ENCODE measurements around the gene SPINT2. TPM values are rescaled to one million over a fixed set of nuclear protein-coding genes. Genes with fewer than 3 reads are reported as not detected.
A peak's percentile ranks its signal among the peaks of the same experiment; 100 is the strongest.

The SPINT2 gene
- total RNA-seq, 1 donor from 2014 or later = 202 TPM

- Histone ChIP-seq H3K36me3 (peaks cover 40% of the 10 kb centered on the region), H3K4me3 (no peak overlapping the region), H3K9me3 (no peaks in the 10 kb centered on the region), H3K27ac (no peak overlapping the region), H3K27me3 (ENCODE audit: low read depth) (no peaks in the 10 kb centered on the region), H3K4me1 (no peaks in the 10 kb centered on the region)
- no peak for DNase-seq
- TF ChIP-seq, protein P1, sequence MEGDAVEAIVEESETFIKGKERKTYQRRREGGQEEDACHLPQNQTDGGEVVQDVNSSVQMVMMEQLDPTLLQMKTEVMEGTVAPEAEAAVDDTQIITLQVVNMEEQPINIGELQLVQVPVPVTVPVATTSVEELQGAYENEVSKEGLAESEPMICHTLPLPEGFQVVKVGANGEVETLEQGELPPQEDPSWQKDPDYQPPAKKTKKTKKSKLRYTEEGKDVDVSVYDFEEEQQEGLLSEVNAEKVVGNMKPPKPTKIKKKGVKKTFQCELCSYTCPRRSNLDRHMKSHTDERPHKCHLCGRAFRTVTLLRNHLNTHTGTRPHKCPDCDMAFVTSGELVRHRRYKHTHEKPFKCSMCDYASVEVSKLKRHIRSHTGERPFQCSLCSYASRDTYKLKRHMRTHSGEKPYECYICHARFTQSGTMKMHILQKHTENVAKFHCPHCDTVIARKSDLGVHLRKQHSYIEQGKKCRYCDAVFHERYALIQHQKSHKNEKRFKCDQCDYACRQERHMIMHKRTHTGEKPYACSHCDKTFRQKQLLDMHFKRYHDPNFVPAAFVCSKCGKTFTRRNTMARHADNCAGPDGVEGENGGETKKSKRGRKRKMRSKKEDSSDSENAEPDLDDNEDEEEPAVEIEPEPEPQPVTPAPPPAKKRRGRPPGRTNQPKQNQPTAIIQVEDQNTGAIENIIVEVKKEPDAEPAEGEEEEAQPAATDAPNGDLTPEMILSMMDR (IDR thresholded peaks at IDR 0.05) = no peak
- no peak for ATAC-seq
- intact Hi-C loops (cut with DNase I) = no loop called here
Measured at GRCh38 chr19:38329651-38330050, 65.3 kb downstream of the SPINT2 start.

DNA sequence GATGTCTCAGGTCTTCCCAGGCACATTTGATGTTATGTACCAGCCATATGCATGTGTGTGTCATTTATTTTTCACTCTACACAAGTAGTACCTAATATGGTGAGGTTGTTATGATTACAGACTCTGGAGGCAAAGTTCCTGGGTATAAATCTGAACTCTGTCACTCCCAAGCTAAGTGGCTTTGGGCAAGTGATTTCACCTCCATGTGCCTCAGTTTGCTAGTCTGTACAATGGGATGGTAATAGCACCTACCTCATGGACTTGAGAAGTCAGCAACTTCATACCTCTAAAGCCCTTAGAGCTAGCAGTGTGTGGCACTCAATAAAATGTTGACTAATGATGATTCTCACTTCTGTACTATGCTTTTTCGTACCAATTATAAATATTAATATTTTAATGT is 67.4 kb downstream of the SPINT2 start:
- ATAC-seq = no peak
- H3K4me3 ChIP-seq = no peak overlapping the region
- TF ChIP-seq, protein P1 (IDR thresholded peaks at IDR 0.05) = no peak
- H3K4me1 ChIP-seq = peaks cover 5% of the 10 kb centered on the region
- intact Hi-C loops (cut with DNase I) = no loop called here
- peaks cover 20% of the 10 kb centered on the region for H3K36me3 ChIP-seq
- no peaks in the 10 kb centered on the region for H3K9me3 ChIP-seq
- DNase-seq = no peak
- no peaks in the 10 kb centered on the region for H3K27me3 ChIP-seq (ENCODE audit: low read depth)
- H3K27ac ChIP-seq = no peak overlapping the region

GRCh38 chr19:38333245-38333644 is 68.9 kb downstream of the SPINT2 start:
- Histone ChIP-seq H3K27ac (no peak overlapping the region), H3K36me3 (peaks cover 5% of the 10 kb centered on the region), H3K4me3 (no peak overlapping the region), H3K9me3 (no peaks in the 10 kb centered on the region), H3K4me1 (peaks cover 14% of the 10 kb centered on the region), H3K27me3 (ENCODE audit: low read depth) (no peaks in the 10 kb centered on the region)
- intact Hi-C loops (cut with DNase I) = no loop called here
- DNase-seq (no peak), ATAC-seq (no peak)
- TF ChIP-seq, protein P1 (IDR thresholded peaks at IDR 0.05) = no peak

DNA sequence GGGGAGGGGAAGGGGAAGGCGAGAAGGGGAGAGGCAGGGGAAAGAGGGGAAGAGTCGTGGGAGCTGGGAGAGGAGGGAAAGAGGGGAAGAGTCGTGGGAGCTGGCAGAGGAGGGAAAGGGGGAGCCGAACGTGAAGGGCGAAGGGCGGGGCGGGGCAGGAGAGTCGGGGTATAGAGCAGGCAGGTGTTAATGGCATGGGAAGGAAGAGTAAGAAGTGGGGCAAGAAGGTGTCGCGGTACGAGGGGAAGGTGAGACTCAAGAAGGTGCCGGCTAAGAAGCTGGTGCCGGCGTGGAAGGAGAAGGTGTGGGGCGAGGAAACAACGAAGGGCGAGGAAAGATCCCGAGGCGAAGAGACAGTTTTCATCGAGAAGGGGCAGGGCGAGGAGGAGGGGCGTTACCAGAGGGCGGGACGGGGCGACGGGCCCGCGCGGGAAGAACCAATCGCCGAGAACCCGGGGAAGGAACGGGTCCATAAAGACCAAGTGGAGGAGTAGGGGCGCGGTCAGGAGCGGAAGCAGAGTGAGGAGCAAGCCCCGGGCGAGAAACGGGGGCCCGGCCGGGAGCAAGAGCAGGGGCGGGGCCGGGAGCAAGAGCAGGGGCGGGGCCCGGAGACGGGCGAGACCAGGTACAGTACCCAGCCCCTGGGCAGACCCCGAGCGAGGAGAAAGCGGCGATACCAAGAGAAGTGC is 71.7 kb downstream of the SPINT2 start:
- peak overlapping the region; percentile 65 for H3K4me3 ChIP-seq
- intact Hi-C loops (cut with DNase I) = no loop called here
- no peaks in the 10 kb centered on the region for H3K27me3 ChIP-seq (ENCODE audit: low read depth)
- no peaks in the 10 kb centered on the region for H3K9me3 ChIP-seq
- peaks cover 20% of the 10 kb centered on the region for H3K4me1 ChIP-seq
- peak; percentile 93 for ATAC-seq
- DNase-seq = peak; percentile 98
- TF ChIP-seq, protein P1 (IDR thresholded peaks at IDR 0.05) = no peak
- H3K36me3 ChIP-seq = peaks cover 4% of the 10 kb centered on the region
- H3K27ac ChIP-seq = peak overlapping the region; percentile 82

- H3K4me1 ChIP-seq = peaks cover 20% of the 10 kb centered on the region
- H3K27me3 ChIP-seq (ENCODE audit: low read depth) = no peaks in the 10 kb centered on the region
- H3K9me3 ChIP-seq = no peaks in the 10 kb centered on the region
- peak; percentile 99 for DNase-seq
- intact Hi-C loops (cut with DNase I) = no loop called here
- ATAC-seq = peak; percentile 90 to 93
- H3K4me3 ChIP-seq = peak overlapping the region; percentile 65
- H3K36me3 ChIP-seq = peaks cover 4% of the 10 kb centered on the region
- peak overlapping the region; percentile 82 for H3K27ac ChIP-seq
- TF ChIP-seq, protein P1 (IDR thresholded peaks at IDR 0.05) = no peak
Measured at GRCh38 chr19:38336638-38337359, 72.4 kb downstream of the SPINT2 start.

All from lower lobe of right lung (tissue), 2 donors.